Measurements from ENCODE around the gene DPCD. TPM values are rescaled to one million over a fixed set of nuclear protein-coding genes. Genes with fewer than 3 reads are reported as not detected.
A peak's percentile ranks its signal among the peaks of the same experiment; 100 is the strongest.
"Not testable (repeated sequence)": the region's sequence is repeated elsewhere in the genome, so short reads cannot be mapped to it uniquely, and the experiment has no call there.

The DPCD gene
- total and polyA plus RNA-seq, 5 experiments from 2014 or later, result 0.75 to 3.0 (median 1.4) TPM

GRCh38 chr10:101578192-101578591 is 9.9 kb upstream of the DPCD start:
- peaks cover 0 to 6% (median 0%) of the 10 kb centered on the region in 4 donors for H3K4me1 Mint-ChIP-seq
- H3K9me3 Mint-ChIP-seq, result no peaks in the 10 kb centered on the region
- H3K4me3 Mint-ChIP-seq, result no peak overlapping the region
- no peaks in the 10 kb centered on the region for H3K27me3 Mint-ChIP-seq
- peaks cover 0 to 33% (median 2%) of the 10 kb centered on the region in 3 donors for H3K36me3 Mint-ChIP-seq
- peak overlapping the region in 2 of 10 donors; percentile 29 to 55 for H3K27ac Mint-ChIP-seq
- peak in 1 of 10 donors; percentile 13 for DNase-seq
- POLR2A ChIA-PET, result no interaction called here
- no peak for ATAC-seq

DNA sequence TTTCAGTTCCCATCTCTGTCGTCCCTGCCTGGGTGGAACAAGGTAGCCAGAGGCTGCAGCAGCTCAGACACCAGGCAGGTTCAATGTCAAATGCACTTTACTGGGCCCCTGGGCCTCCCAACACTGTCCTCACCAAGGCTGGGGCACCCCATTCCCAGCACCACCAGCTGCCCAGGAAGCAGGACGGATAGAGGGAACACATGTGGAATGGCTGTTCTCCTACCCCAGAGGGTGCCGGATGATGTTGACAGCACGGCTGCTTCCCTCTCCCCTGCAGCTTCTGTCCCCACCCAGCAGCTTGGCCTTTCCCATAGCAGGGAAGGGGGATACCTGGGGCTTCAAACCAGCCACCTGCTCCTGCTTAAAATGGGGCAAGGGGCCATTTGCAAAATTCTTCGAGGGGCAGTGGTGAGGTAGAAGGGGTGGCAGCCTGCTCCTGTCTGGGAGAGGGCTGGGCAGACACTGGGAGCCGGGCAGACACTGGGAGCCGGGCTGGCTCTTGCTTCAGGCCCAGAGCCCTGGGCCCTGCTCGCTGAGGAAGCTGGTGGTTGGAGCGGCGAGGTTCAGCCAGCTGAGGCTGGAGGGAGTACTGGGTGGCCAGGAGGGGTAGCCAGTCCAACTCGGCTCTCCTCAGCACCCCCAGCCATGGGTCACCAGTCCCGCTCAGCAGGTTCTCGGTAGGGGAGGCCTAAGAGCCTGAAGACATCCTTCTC is 9.2 kb upstream of the DPCD start:
- peak in 1 of 10 donors; percentile 60 for DNase-seq
- Mint-ChIP-seq H3K9me3 (no peaks in the 10 kb centered on the region), H3K4me3 (no peak overlapping the region), H3K4me1 (peaks cover 0 to 7% (median 0%) of the 10 kb centered on the region in 4 donors), H3K27ac (peak overlapping the region in 1 of 10 donors; percentile 55), H3K36me3 (peaks cover 0 to 41% (median 2%) of the 10 kb centered on the region in 3 donors), H3K27me3 (no peaks in the 10 kb centered on the region)
- POLR2A ChIA-PET, result no interaction called here
- ATAC-seq, result no peak

DNA sequence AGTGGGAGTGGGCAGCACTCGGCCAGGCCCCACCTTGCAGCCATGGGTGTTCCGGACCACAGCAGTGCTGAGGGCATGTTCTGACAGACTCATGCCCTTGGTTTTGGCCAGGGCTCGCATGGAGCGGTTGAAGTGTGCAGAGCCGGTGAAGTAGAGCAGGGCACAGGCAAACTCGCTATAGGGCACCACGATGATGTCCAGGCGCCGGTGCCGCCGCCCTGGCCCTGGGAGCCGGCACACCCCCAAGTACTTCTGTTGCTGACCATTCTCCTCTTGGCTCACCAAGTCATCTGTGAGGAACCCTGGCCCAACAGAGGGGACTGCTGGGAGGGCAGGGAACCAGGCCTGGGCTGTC is 8.6 kb upstream of the DPCD start:
- no peaks in the 10 kb centered on the region for H3K27me3 Mint-ChIP-seq
- no peak overlapping the region for H3K4me3 Mint-ChIP-seq
- no peak overlapping the region for H3K27ac Mint-ChIP-seq
- H3K9me3 Mint-ChIP-seq, result no peaks in the 10 kb centered on the region
- H3K4me1 Mint-ChIP-seq, result peaks cover 0 to 7% (median 1%) of the 10 kb centered on the region in 4 donors
- DNase-seq (no peak), ATAC-seq (no peak)
- peaks cover 0 to 45% (median 2%) of the 10 kb centered on the region in 3 donors for H3K36me3 Mint-ChIP-seq
- POLR2A ChIA-PET, result no interaction called here

GRCh38 chr10:101580486-101581399 is 7.4 kb upstream of the DPCD start:
- no peak for DNase-seq
- no peak for ATAC-seq
- Mint-ChIP-seq H3K9me3 (no peaks in the 10 kb centered on the region), H3K4me1 (peaks cover 0 to 9% (median 5%) of the 10 kb centered on the region in 4 donors), H3K27me3 (no peaks in the 10 kb centered on the region), H3K36me3 (peaks cover 0 to 49% (median 2%) of the 10 kb centered on the region in 3 donors), H3K4me3 (no peak overlapping the region), H3K27ac (peak overlapping the region in 1 of 10 donors; percentile 46)
- POLR2A ChIA-PET, result no interaction called here

DNA sequence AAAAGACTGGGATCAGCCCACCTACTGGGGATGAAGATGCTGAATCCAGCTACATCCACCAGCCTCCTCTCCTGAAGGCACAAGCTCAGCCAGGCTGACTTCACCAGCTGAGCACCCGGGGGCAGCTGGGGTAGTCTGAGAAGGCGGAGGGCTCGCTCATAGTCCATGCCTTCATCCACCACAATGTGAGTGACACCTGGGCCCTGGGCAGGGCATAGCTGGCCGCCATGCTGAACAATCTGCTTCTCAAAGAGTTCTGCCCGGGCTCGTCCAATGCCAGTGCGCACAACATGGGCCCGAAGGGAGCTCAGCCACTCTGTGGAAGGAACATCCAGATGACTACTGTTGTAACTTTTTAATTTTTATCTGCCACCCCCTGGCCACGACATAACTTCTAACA is 2.3 kb upstream of the DPCD start:
- Mint-ChIP-seq H3K36me3 (peaks cover 0 to 33% (median 0%) of the 10 kb centered on the region in 3 donors), H3K27ac (peak overlapping the region in 1 of 10 donors; percentile 26), H3K4me1 (peaks cover 13 to 30% (median 30%) of the 10 kb centered on the region in 4 donors), H3K27me3 (peaks cover 0 to 1% (median 0%) of the 10 kb centered on the region in 5 donors), H3K9me3 (no peaks in the 10 kb centered on the region), H3K4me3 (peak overlapping the region in 7 of 10 donors; percentile 2 to 52 (median 22))
- DNase-seq (no peak), ATAC-seq (no peak)
- POLR2A ChIA-PET, result no interaction called here

DNA sequence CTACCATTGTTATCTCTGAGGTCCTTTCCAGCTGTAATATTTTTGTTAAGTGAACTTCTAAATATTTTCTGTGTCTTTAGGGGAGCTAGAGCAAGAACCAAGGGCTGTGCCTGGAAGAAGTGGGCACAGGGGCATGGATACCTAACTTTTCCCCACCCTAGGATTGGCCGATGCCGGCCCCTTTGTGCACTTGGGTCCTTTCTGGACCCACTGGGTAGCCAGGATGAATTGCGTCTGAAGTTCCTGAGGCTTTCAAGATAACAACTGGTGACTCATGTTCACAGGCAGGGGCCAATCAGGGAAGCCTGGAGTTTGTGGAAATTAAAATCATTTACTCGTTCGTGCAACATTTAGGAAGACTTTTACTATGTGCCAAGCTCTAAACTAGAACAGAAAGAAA is 758 bp downstream of the DPCD start:
- Mint-ChIP-seq H3K4me3 (peak overlapping the region; percentile 90 to 97 (median 94)), H3K36me3 (peaks cover 0 to 9% (median 0%) of the 10 kb centered on the region in 3 donors), H3K27ac (peak overlapping the region in 2 of 10 donors; percentile 70 to 71), H3K27me3 (peaks cover 0 to 1% (median 0%) of the 10 kb centered on the region in 5 donors), H3K9me3 (no peaks in the 10 kb centered on the region), H3K4me1 (peaks cover 9 to 30% (median 30%) of the 10 kb centered on the region in 4 donors)
- DNase-seq (no peak), ATAC-seq (no peak)
- POLR2A ChIA-PET, result no interaction called here

DNA sequence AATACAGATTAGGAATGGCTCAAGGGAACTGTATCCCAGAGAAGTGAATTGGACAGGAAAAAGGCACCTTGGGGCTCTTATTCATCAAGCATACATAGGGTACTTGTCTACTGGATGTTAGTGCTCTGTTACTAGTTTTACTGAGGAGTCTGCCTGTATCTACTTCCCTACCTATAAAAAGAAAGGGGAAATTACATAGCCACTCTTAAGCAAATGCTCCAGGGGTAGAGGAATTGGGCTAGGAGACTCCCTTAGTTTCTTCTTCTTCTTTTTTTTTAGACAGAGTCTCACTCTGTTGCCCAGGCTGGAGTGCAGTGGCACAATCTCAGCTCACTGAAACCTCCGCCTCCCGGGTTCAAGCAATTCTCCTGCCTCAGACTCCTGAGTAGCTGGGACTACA is 5.2 kb downstream of the DPCD start:
- DNase-seq, POLR2A ChIA-PET, ATAC-seq, H3K4me1 Mint-ChIP-seq, H3K27ac Mint-ChIP-seq, H3K4me3 Mint-ChIP-seq, H3K36me3 Mint-ChIP-seq, H3K9me3 Mint-ChIP-seq, H3K27me3 Mint-ChIP-seq: not testable (repeated sequence)

DNA sequence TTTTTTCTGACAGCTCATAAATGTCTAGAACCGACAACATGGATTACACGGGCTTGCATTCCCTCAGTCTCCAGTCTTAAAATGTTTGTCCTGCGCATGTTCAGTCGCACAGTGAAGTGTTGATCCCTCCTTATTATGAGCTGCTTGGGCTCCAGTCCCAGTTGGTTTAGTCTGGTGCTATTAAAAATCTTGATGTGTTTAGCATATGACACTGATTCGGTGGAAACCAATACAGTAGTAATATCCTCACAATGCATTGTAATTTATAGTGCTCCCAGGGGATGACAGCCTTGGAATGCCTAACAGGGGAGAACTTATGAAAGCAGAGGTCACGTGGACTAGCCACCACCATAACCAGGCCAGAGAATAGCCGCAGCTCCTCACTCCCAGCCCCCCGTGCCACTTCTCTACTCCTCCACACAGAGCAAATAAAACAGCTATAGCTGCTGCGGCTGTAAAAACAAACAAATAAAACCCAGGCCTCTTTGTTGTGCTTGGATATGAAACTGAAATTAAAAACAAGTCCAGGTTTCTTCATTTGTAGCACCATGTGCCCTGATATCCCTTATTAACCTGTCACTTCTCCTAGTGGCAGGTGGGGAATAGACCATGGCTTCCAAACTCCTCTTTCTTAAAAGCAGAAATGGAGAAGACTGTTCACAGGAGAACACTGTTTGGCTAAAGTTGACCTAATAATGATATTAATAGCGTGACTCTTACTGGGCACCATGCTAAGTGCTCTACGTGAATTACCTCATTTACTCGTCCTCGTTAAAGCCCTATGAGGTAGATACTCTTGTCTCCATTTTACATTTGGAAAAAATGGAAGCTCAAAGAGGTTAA is 7.7 kb downstream of the DPCD start:
- Mint-ChIP-seq H3K36me3 (no peaks in the 10 kb centered on the region), H3K27ac (no peak overlapping the region), H3K4me1 (peaks cover 0 to 1% (median 0%) of the 10 kb centered on the region in 4 donors), H3K4me3 (no peak overlapping the region), H3K9me3 (no peaks in the 10 kb centered on the region), H3K27me3 (no peaks in the 10 kb centered on the region)
- POLR2A ChIA-PET, result no interaction called here
- no peak for DNase-seq
- ATAC-seq, result no peak

GRCh38 chr10:101597091-101597900 is 9.2 kb downstream of the DPCD start:
- H3K4me3 Mint-ChIP-seq, result no peak overlapping the region
- no peak for ATAC-seq
- no peaks in the 10 kb centered on the region for H3K36me3 Mint-ChIP-seq
- H3K4me1 Mint-ChIP-seq, result peaks cover 0 to 1% (median 0%) of the 10 kb centered on the region in 4 donors
- DNase-seq, result no peak
- no peaks in the 10 kb centered on the region for H3K27me3 Mint-ChIP-seq
- H3K9me3 Mint-ChIP-seq, result no peaks in the 10 kb centered on the region
- H3K27ac Mint-ChIP-seq, result no peak overlapping the region
- POLR2A ChIA-PET, result no interaction called here

GRCh38 chr10:101601541-101601940 is 13.4 kb downstream of the DPCD start:
- POLR2A ChIA-PET, result interaction anchor here (0.6 kb wide), 1 partner anchor 327 kb away, joined by 3 read pairs; no protein-coding TSS in a partner anchor
- Mint-ChIP-seq H3K27me3 (no peaks in the 10 kb centered on the region), H3K4me3 (no peak overlapping the region), H3K4me1 (peaks cover 0 to 1% (median 0%) of the 10 kb centered on the region in 4 donors), H3K27ac (peak overlapping the region in 3 of 10 donors; percentile 3 to 19 (median 18)), H3K9me3 (no peaks in the 10 kb centered on the region), H3K36me3 (peaks cover 0 to 19% (median 0%) of the 10 kb centered on the region in 3 donors)
- peak in 1 of 10 donors; percentile 31 for DNase-seq
- no peak for ATAC-seq

DNA sequence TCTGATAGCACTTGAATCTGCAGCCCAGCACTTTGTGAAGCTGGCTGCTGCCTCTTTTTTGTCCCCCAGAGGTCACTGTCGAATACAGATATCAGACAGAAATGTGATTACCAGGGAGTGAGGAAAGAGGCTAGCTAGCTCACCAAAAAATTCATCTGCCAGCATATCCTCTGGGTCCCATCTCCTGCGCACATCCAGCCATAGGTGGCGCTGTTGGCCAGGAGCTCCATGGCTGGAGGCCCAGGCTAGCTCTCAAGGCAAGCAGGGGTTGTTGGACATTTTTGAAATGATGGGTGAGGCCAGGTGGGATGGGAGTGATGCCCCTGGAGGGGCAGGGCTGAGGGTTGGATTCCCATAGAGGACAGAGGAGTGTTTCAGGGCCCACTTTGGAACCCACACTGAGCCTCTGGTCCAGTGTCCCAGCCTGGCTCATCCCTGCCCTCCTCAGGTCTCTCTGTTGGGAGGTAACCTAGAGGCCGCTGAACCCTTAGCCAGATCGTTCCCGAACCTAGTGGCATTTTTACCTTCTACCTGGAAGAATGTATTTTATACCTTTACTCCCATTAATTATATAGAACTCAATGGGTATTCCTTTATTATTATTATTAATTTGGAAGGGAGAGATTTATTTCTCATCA is 14.8 kb downstream of the DPCD start:
- DNase-seq (peak; percentile 7 to 73 (median 44)), ATAC-seq (peak; percentile 82 to 85)
- POLR2A ChIA-PET, result no interaction called here
- Mint-ChIP-seq H3K36me3 (peaks cover 0 to 24% (median 0%) of the 10 kb centered on the region in 3 donors), H3K9me3 (no peaks in the 10 kb centered on the region), H3K27ac (peak overlapping the region in 5 of 10 donors; percentile 14 to 79 (median 34)), H3K4me1 (peaks cover 0 to 1% (median 0%) of the 10 kb centered on the region in 4 donors), H3K27me3 (no peaks in the 10 kb centered on the region), H3K4me3 (no peak overlapping the region)
